ENCODE data around the gene COPA.

Gene COPA

DNA sequence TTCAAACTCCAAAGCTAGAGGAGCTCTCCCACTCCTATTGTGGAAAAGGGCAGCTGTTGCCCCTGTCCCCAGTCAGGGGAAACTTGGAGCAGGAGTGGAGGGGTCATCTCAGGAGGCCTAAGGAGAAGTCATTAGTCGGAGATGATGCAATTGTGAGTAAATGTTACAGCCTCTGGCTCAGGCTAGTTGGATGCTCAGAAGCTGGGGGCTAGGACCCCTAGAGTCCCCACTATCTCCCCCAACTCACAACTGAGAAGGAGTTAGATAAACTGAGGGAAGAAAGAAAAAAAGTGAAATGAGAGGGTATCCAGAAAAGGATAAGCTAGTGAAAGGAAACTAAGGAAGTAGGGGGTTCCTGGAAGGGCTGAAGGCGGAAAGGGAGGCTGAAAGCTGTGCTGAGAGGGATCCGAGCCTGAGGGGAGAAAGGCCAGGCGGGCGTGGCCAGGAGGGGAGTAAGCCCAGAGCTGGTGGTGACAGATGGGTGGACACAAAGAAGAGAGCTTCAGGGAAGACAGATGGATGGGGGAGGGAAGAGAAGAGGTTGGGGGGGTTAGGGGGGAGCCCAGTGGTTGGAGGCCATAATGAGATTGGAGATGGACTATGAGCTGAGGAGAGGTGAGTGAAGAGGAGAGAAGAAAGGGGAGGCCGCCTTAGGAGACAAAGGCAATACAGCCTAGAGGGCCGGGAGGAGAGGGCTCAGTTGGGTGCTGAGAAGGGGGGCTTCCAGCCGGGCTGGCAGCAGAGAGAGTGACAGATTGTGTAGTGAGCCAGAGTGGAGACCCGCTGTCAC, 19.3 kb upstream of the COPA start:
- TF ChIP-seq, protein P1, sequence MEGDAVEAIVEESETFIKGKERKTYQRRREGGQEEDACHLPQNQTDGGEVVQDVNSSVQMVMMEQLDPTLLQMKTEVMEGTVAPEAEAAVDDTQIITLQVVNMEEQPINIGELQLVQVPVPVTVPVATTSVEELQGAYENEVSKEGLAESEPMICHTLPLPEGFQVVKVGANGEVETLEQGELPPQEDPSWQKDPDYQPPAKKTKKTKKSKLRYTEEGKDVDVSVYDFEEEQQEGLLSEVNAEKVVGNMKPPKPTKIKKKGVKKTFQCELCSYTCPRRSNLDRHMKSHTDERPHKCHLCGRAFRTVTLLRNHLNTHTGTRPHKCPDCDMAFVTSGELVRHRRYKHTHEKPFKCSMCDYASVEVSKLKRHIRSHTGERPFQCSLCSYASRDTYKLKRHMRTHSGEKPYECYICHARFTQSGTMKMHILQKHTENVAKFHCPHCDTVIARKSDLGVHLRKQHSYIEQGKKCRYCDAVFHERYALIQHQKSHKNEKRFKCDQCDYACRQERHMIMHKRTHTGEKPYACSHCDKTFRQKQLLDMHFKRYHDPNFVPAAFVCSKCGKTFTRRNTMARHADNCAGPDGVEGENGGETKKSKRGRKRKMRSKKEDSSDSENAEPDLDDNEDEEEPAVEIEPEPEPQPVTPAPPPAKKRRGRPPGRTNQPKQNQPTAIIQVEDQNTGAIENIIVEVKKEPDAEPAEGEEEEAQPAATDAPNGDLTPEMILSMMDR (IDR thresholded peaks at IDR 0.05; ENCODE audit: control insufficient read depth, insufficient read depth, low read depth, low read length, missing control alignments), result no peak
- no peak for DNase-seq (ENCODE audit: low read depth)
- H3K4me3 ChIP-seq (ENCODE audit: control insufficient read depth, low read depth, low read length), result no peak overlapping the region

DNA sequence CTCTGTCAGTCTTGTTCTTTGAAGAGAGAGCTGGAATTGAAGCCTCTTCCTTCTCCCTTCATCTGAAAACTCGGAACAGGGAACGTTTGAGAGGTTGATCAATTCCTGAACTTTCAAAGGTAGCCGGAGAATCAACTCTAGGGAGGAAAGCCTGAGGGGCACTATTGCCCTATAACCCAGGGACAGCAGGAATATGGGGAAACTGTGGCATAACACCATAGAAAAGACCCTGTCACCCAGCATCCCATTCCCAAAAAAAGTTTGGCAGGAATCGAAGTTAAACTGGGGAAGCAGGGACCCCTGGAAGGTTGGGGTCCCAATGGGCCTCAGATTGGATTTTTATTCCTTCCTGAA, 18.7 kb upstream of the COPA start:
- no peak overlapping the region for H3K4me3 ChIP-seq (ENCODE audit: control insufficient read depth, low read depth, low read length)
- TF ChIP-seq, protein P1 (IDR thresholded peaks at IDR 0.05; ENCODE audit: control insufficient read depth, insufficient read depth, low read depth, low read length, missing control alignments), result no peak
- DNase-seq (ENCODE audit: low read depth), result no peak

DNA sequence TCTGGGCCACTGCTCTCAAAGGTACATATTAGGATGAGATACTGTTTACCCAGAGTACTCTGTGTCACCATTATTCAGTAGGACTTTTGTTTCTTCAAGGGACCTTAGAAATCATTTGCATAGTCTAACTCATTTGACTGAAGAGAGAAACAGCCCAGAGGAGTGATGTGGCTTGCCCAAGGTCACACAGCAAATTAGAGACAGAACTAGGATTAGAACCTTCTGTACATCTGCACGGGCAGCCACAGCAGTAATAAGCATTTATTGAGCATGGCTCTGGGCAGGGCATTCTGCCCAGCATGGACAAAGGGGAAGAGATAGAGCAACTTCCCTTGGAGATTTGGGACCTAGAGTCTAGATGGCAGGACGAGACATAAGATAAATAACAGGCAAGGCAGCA, 18.1 kb upstream of the COPA start:
- TF ChIP-seq, protein P1 (IDR thresholded peaks at IDR 0.05; ENCODE audit: control insufficient read depth, insufficient read depth, low read depth, low read length, missing control alignments), result no peak
- H3K4me3 ChIP-seq (ENCODE audit: control insufficient read depth, low read depth, low read length), result no peak overlapping the region
- DNase-seq (ENCODE audit: low read depth), result no peak

DNA sequence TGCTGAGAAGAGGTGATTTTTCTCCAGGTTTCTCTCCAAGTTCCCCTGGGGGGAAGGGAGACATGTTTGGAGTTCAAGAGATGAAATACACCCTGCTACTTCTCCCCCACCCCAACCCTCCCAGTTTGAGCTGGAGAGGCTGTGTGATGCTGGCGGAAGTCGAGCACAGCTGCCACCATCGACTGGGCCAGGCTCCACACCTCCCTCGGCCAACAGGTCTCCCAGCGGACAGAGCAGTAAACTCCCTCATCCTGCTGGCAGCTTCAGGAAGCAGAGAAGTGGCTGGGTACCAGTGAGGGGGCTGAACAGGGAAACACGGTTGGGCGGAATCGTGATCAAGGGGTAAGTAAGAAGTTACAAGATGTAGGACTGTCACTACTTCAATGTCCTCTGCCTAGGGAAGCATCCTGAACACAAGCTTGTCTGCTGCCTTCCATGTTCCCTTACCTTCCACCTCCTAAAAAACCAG, 17.2 kb upstream of the COPA start:
- no peak for DNase-seq (ENCODE audit: low read depth)
- TF ChIP-seq, protein P1 (IDR thresholded peaks at IDR 0.05; ENCODE audit: control insufficient read depth, insufficient read depth, low read depth, low read length, missing control alignments), result no peak
- H3K4me3 ChIP-seq (ENCODE audit: control insufficient read depth, low read depth, low read length), result no peak overlapping the region

DNA sequence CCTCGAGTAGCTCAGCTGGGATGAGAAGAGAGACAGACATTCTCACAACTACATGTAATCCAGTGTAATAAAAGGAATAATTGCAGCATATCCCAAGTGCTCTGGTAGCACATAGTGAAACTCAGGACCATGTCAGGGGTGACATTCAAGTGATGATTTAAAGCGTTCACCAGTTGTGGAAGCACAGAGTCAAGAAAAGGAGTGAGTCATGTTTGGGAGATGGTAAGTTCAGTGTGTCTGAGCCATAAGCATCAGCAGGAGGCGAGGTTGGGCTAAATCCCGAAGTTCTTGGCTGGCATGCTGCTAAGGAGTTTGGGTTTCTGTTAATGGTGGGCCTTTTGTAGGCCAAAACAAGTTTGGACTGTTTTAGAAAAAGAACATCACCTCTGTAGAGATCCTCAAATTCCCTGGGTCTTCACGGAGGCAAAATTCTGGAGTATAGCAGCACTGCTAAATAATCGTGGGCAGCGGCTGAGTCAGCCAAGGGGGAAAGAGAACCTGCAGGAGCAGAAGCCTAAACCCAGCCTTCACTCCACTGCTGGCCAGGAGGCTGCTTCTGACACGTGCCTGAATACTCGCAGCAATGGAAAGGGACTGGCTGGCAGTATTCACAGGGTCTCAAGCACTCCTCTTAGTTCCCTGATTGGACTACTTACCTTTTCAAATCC, 16.6 kb upstream of the COPA start:
- TF ChIP-seq, protein P1 (IDR thresholded peaks at IDR 0.05; ENCODE audit: control insufficient read depth, insufficient read depth, low read depth, low read length, missing control alignments), result no peak
- no peak for DNase-seq (ENCODE audit: low read depth)
- H3K4me3 ChIP-seq (ENCODE audit: control insufficient read depth, low read depth, low read length), result no peak overlapping the region

DNA sequence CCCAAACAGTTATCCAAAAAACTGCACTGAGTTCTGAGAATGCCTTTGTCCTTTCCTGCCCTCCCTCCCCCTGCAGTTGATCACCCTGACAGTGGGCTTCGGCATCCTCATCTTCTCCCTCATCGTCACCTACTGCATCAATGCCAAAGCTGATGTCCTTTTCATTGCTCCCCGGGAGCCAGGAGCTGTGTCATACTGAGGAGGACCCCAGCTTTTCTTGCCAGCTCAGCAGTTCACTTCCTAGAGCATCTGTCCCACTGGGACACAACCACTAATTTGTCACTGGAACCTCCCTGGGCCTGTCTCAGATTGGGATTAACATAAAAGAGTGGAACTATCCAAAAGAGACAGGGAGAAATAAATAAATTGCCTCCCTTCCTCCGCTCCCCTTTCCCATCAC, 15.0 kb upstream of the COPA start:
- no peak for DNase-seq (ENCODE audit: low read depth)
- no peak overlapping the region for H3K4me3 ChIP-seq (ENCODE audit: control insufficient read depth, low read depth, low read length)
- TF ChIP-seq, protein P1 (IDR thresholded peaks at IDR 0.05; ENCODE audit: control insufficient read depth, insufficient read depth, low read depth, low read length, missing control alignments), result no peak

Measured in AG09309 (cell line).